Prostate gland (tissue), 2 donors: ENCODE data around the gene FAM151A. TPM values are rescaled to one million over a fixed set of nuclear protein-coding genes. Genes with fewer than 3 reads are reported as not detected.
A peak's percentile ranks its signal among the peaks of the same experiment; 100 is the strongest.

Experiments used
- DNase-seq: peaks from one replicate; pipeline ENCODE4 v3.0.0-alpha.2; 2019; ENCODE audit warnings: low spot score
- H3K27ac ChIP-seq, 2 donors: fragments of 200-600 bp; sonication (generic); 2 replicates each; pipeline ENCODE4 v1.5.1; 2017 to 2019
- H3K27me3 ChIP-seq: fragments of 200-600 bp; sonication (generic); replicated peaks from 2 replicates; pipeline ENCODE4 v1.5.1; 2019; ENCODE audit not compliant: insufficient read depth
- H3K36me3 ChIP-seq, 2 donors: fragments of 200-600 bp; sonication (generic); 1 replicate in 1 of 2; 2 replicates in 1 of 2; pipeline versions ENCODE4 v1.5.1 to v1.8.1; 2017 to 2019
- H3K4me1 ChIP-seq: fragments of 200-600 bp; sonication (generic); replicated peaks from 2 replicates; pipeline ENCODE4 v1.5.1; 2019
- H3K4me3 ChIP-seq, 2 donors: fragments of 200-600 bp; sonication (generic); 2 replicates each; pipeline ENCODE4 v1.5.1; 2017 to 2019
- H3K9me3 ChIP-seq: fragments of 200-600 bp; sonication (generic); 2 replicates; pipeline ENCODE4 v1.5.1; 2017
- CTCF ChIP-seq, 4 experiments: fragments of 200-600 bp in 2 of 4; fragments of 450-650 bp in 2 of 4; sonication (generic) in 2 of 4; IDR thresholded peaks; 1 replicate in 3 of 4; 2 replicates in 1 of 4; pipeline ENCODE4 v1.5.1; 2016 to 2019; ENCODE audit warnings: antibody characterized with exemption in 4 of 4, mild to moderate bottlenecking in 2 of 4, moderate library complexity in 2 of 4
- POLR2A ChIP-seq: fragments of 450-650 bp; IDR thresholded peaks from one replicate; pipeline ENCODE4 v1.6.1; 2016; ENCODE audit warnings: antibody characterized with exemption, mild to moderate bottlenecking
- POLR2AphosphoS5 ChIP-seq: sonication (generic); formaldehyde crosslinking; IDR thresholded peaks from one replicate; pipeline ENCODE4 v1.6.1; 2017; ENCODE audit warnings: antibody characterized with exemption
- WGBS: methylation state at CpG from one replicate; pipeline ENCODE4 v1.1.5; 2018; 5-methylcytosine and 5-hydroxymethylcytosine counted together
- intact Hi-C: fragments of 100-400 bp; cut with DNase I; formaldehyde crosslinking; loops from one replicate; pipeline ENCODE4 v1.14.2; 2022
- total RNA-seq, 2 donors: library from RNA; depleted of rRNA; stranded (reverse); fragments of >200 nt; gene quantifications; one replicate each; pipeline ENCODE4 v1.1.0, GENCODE V29; 2016

Gene FAM151A
- total RNA-seq, 2 donors from 2014 or later: not detected

- no peak for DNase-seq
- no peaks in the 10 kb centered on the region for H3K4me1 ChIP-seq
- TF ChIP-seq POLR2AphosphoS5 (no peak), CTCF (IDR thresholded peaks at IDR 0.05) (no peak), POLR2A (no peak)
- no peaks in the 10 kb centered on the region for H3K9me3 ChIP-seq
- H3K4me3 ChIP-seq: no peak overlapping the region
- no peak overlapping the region for H3K27ac ChIP-seq
- no peaks in the 10 kb centered on the region for H3K36me3 ChIP-seq
- H3K27me3 ChIP-seq: no peaks in the 10 kb centered on the region
- intact Hi-C loops: no loop called here
- 86% methylated on average over 9 of the region's 9 CpGs for WGBS
Measured at GRCh38 chr1:54608566-54609230, 14.6 kb downstream of the FAM151A start.

- H3K36me3 ChIP-seq: no peaks in the 10 kb centered on the region
- DNase-seq: no peak
- H3K27ac ChIP-seq: no peak overlapping the region
- no peaks in the 10 kb centered on the region for H3K27me3 ChIP-seq
- intact Hi-C loops: no loop called here
- H3K4me1 ChIP-seq: no peaks in the 10 kb centered on the region
- 82% methylated on average over 19 of the region's 19 CpGs for WGBS
- no peak overlapping the region for H3K4me3 ChIP-seq
- no peak for TF ChIP-seq CTCF (IDR thresholded peaks at IDR 0.05)
- TF ChIP-seq POLR2AphosphoS5: no peak
- no peak for TF ChIP-seq POLR2A
- no peaks in the 10 kb centered on the region for H3K9me3 ChIP-seq
Measured at GRCh38 chr1:54607821-54608565, 15.3 kb downstream of the FAM151A start.

- TF ChIP-seq POLR2A: no peak
- TF ChIP-seq CTCF (IDR thresholded peaks at IDR 0.05): no peak
- no peak for TF ChIP-seq POLR2AphosphoS5
- 94% methylated on average over 12 of the region's 13 CpGs for WGBS
- Histone ChIP-seq H3K27me3 (no peaks in the 10 kb centered on the region), H3K27ac (no peak overlapping the region), H3K4me1 (no peaks in the 10 kb centered on the region), H3K36me3 (no peaks in the 10 kb centered on the region), H3K4me3 (no peak overlapping the region), H3K9me3 (no peaks in the 10 kb centered on the region)
- no peak for DNase-seq
- intact Hi-C loops: no loop called here
Measured at GRCh38 chr1:54606990-54607325, 16.4 kb downstream of the FAM151A start.

- Histone ChIP-seq H3K27ac (no peak overlapping the region), H3K4me1 (no peaks in the 10 kb centered on the region), H3K27me3 (no peaks in the 10 kb centered on the region), H3K36me3 (no peaks in the 10 kb centered on the region), H3K4me3 (no peak overlapping the region), H3K9me3 (no peaks in the 10 kb centered on the region)
- TF ChIP-seq POLR2AphosphoS5: no peak
- no peak for DNase-seq
- intact Hi-C loops: no loop called here
- WGBS: 73% methylated on average over 9 of the region's 9 CpGs
Measured at GRCh38 chr1:54606096-54606989, 17.0 kb downstream of the FAM151A start.

- Histone ChIP-seq H3K4me3 (no peak overlapping the region), H3K36me3 (no peaks in the 10 kb centered on the region), H3K27ac (no peak overlapping the region), H3K4me1 (no peaks in the 10 kb centered on the region), H3K9me3 (no peaks in the 10 kb centered on the region), H3K27me3 (no peaks in the 10 kb centered on the region)
- TF ChIP-seq POLR2A (no peak), POLR2AphosphoS5 (no peak), CTCF (IDR thresholded peaks at IDR 0.05) (peak in 1 of 4 experiments; percentile 23)
- 73% methylated on average over 13 of the region's 13 CpGs for WGBS
- intact Hi-C loops: no loop called here
- DNase-seq: peak; percentile 17
Measured at GRCh38 chr1:54604572-54605370, 18.6 kb downstream of the FAM151A start.
